A673 (cell line): ENCODE measurements around the gene ZNF512B. TPM values are rescaled to one million over a fixed set of nuclear protein-coding genes. Genes with fewer than 3 reads are reported as not detected.

ENCODE experiments used
- BruUV-seq: library from RNA; stranded (reverse); fragments of 400-500 nt; replicated peaks from 2 replicates; lab custom pipeline; 2021; lab: Mats Ljungman, UMichigan
- CTCF ChIA-PET: fragments of 300-600 bp; sonication (Branson Sonifier 250); formaldehyde crosslinking; loops from one replicate; lab custom pipeline; 2022; ENCODE audit warnings: antibody characterized with exemption; lab: Charles Lee
- POLR2A ChIA-PET: fragments of 300-600 bp; sonication (Branson Sonifier 250); formaldehyde crosslinking; loops from one replicate; lab custom pipeline; 2022; ENCODE audit warnings: antibody characterized with exemption; ENCODE audit not compliant: low non-redundant PET; lab: Charles Lee
- DNase-seq: peaks from one replicate; pipeline ENCODE4 v3.0.0-alpha.2; 2015; ENCODE audit warnings: low spot score
- H3K27ac ChIP-seq: fragments of 200-600 bp; sonication (generic); 2 replicates; pipeline ENCODE4 v1.5.1; 2016; ENCODE audit warnings: mixed run types, low read depth, mild to moderate bottlenecking, mixed read lengths, antibody characterized with exemption, low read length; ENCODE audit not compliant: poor library complexity, severe bottlenecking
- H3K27me3 ChIP-seq: fragments of 200-600 bp; sonication (generic); replicated peaks from 2 replicates; pipeline ENCODE4 v1.6.1; 2017; ENCODE audit warnings: mixed run types, low read depth, mild to moderate bottlenecking, mixed read lengths, antibody characterized with exemption, low read length; ENCODE audit not compliant: insufficient read depth, poor library complexity
- H3K36me3 ChIP-seq: fragments of 200-600 bp; sonication (generic); 2 replicates; pipeline ENCODE4 v1.6.1; 2016; ENCODE audit warnings: mixed run types, mild to moderate bottlenecking, mixed read lengths, antibody characterized with exemption, low read length; ENCODE audit not compliant: insufficient read depth, poor library complexity, severe bottlenecking
- H3K4me1 ChIP-seq: fragments of 200-600 bp; sonication (generic); 2 replicates; pipeline ENCODE4 v1.6.1; 2017; ENCODE audit warnings: mixed run types, mild to moderate bottlenecking, mixed read lengths, antibody characterized with exemption, low read length; ENCODE audit not compliant: insufficient read depth, poor library complexity, severe bottlenecking
- H3K4me3 ChIP-seq: fragments of 200-600 bp; sonication (generic); 2 replicates; pipeline ENCODE4 v1.5.1; 2016; ENCODE audit warnings: low read depth, mixed run types, mild to moderate bottlenecking, mixed read lengths, low read length; ENCODE audit not compliant: poor library complexity, severe bottlenecking
- H3K9me3 ChIP-seq: fragments of 200-600 bp; sonication (generic); 2 replicates; pipeline ENCODE4 v1.6.1; 2016; ENCODE audit warnings: mixed run types, low read depth, mild to moderate bottlenecking, mixed read lengths, antibody characterized with exemption, low read length; ENCODE audit not compliant: poor library complexity, severe bottlenecking
- CTCF ChIP-seq: fragments of 300-800, 200-600 bp; sonication (generic); conservative IDR thresholded peaks from 2 replicates; pipeline ENCODE4 v1.5.1; 2017; ENCODE audit warnings: low read depth, mild to moderate bottlenecking, antibody characterized with exemption, low read length, moderate library complexity, mixed read lengths
- EZH2 ChIP-seq: fragments of 200-600 bp; sonication (generic); IDR thresholded peaks from 2 replicates; pipeline ENCODE4 v1.6.1; 2017; ENCODE audit warnings: borderline replicate concordance, low read depth, mild to moderate bottlenecking, mixed read lengths, antibody characterized with exemption, low read length; ENCODE audit not compliant: poor library complexity, severe bottlenecking
- intact Hi-C: fragments of 100-400 bp; cut with micrococcal nuclease; formaldehyde crosslinking; loops from one replicate; pipeline ENCODE4 v1.10.0; 2022; ENCODE audit not compliant: unreplicated experiment
- total RNA-seq: library from RNA; stranded (reverse); gene quantifications from 2 replicates; pipeline ENCODE4 v1.2.3, GENCODE V29; 2021

ZNF512B gene
- total RNA-seq, 1 experiment from 2014 or later = 28.9 TPM

DNA sequence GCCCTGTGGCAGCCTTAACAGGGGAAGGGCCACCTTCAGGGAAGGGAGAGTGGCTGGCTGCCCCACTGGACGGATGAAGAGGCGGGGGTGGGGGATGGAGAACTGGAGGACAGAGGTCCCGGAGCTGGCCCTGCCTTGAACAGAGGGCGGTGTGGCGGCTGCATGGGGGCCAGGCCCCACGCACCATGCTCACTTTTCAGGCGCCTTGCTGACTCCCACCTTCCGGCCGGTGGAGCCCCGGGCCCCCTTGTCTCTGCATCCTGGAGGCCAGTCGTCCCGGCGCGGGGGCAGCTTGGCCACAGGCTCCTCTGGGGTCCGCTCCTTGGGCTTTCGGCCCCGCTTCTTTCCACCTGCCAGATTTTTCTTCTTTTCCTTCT is 10.0 kb downstream of the ZNF512B start:
- DNase-seq = no peak
- peaks cover 29% of the 10 kb centered on the region for H3K36me3 ChIP-seq
- intact Hi-C loops = no loop called here
- no peaks in the 10 kb centered on the region for H3K9me3 ChIP-seq
- H3K27me3 ChIP-seq = no peaks in the 10 kb centered on the region
- TF ChIP-seq CTCF (no peak), EZH2 (no peak)
- POLR2A ChIA-PET = no interaction called here
- no TSS peak for BruUV-seq
- H3K4me3 ChIP-seq = no peak overlapping the region
- H3K4me1 ChIP-seq = peaks cover 12% of the 10 kb centered on the region
- CTCF ChIA-PET = no interaction called here
- H3K27ac ChIP-seq = no peak overlapping the region

DNA sequence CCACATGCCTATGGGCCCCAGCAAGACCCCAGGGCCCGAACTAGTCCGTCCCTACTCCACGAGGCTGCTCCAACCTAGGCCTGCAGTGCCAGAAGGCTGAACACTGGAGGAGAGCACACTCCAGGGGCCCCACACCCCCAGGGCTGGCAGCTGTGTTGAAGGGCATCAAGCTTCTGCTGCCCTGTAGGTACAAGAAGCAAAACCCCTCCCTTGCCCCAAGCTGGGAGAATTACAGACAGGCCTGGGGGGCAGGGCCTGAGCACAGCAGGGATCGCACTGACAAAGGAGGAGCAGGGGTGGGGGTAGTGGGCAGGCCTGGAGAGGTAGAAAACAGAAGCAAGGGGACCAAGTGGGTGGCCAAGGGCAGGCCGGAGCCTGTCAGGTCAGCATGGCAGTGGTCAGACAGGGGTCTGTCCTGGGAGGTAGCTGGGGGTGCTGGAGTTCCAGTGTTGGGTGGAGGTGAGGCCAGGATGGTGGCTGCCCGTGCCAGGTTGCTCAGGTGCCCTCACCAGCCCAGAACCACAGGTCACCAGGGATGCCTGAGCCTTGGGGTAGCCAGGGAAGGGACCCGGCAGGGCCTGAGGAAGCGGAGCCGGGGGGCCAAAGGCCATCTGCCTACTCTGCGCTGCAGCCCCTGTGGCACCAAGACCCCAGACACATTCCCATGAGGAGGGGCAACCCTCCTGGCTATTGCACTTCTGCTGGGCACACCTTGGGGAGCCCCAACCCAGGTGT is 10.6 kb downstream of the ZNF512B start:
- POLR2A ChIA-PET = no interaction called here
- Histone ChIP-seq H3K9me3 (no peaks in the 10 kb centered on the region), H3K36me3 (peaks cover 25% of the 10 kb centered on the region), H3K4me1 (peaks cover 12% of the 10 kb centered on the region), H3K27ac (peak overlapping the region; percentile 10), H3K27me3 (no peaks in the 10 kb centered on the region), H3K4me3 (no peak overlapping the region)
- no TSS peak for BruUV-seq
- CTCF ChIA-PET = no interaction called here
- DNase-seq = no peak
- TF ChIP-seq EZH2 (no peak), CTCF (no peak)
- intact Hi-C loops = no loop called here

DNA sequence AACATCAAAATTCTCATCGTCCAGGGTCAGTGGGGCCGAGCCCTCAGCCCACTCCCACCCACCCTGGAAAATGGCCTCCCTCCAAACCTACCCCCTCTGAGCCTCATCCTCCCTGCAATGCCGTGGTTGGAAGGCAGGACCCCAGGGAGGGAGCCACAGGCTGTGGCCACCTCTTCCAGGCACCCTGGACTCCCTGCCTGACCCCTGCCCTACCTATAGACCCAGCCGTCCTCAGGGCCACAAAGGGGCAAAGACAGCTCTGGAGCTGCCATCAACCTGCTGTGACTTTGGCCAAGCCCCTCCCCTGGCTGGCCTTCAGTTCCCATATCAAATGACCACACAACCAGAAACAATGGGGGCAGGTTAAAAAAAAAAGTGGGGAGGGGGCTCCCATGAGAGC is 11.3 kb downstream of the ZNF512B start:
- no peaks in the 10 kb centered on the region for H3K27me3 ChIP-seq
- ChIA-PET CTCF (no interaction called here), POLR2A (no interaction called here)
- H3K4me1 ChIP-seq = peaks cover 12% of the 10 kb centered on the region
- H3K4me3 ChIP-seq = no peak overlapping the region
- DNase-seq = no peak
- H3K27ac ChIP-seq = peak overlapping the region; percentile 10
- TF ChIP-seq EZH2 (no peak), CTCF (no peak)
- no TSS peak for BruUV-seq
- intact Hi-C loops = no loop called here
- H3K36me3 ChIP-seq = peaks cover 18% of the 10 kb centered on the region
- H3K9me3 ChIP-seq = no peaks in the 10 kb centered on the region
